Bronchial epithelial cell (primary cell): ENCODE results near the gene CD164L2. TPM values are rescaled to one million over a fixed set of nuclear protein-coding genes. Genes with fewer than 3 reads are reported as not detected.
A peak's percentile ranks its signal among the peaks of the same experiment; 100 is the strongest.

Source experiments
- DNase-seq: peaks from one replicate; pipeline ENCODE4 v3.0.0-alpha.2; 2010; ENCODE audit warnings: low read depth
- FAIRE-seq: peaks from 2 replicates; lab custom pipeline; 2011; peaks lifted over from hg19 to GRCh38; lab: Jason Lieb, UNC
- H3K27me3 ChIP-seq: 2 replicates; pipeline ENCODE4 v1.5.1; 2011; ENCODE audit warnings: low read length; ENCODE audit not compliant: control insufficient read depth, insufficient read depth
- H3K36me3 ChIP-seq: 2 replicates; pipeline ENCODE4 v1.5.1; 2011; ENCODE audit warnings: low read length; ENCODE audit not compliant: control insufficient read depth, insufficient read depth
- H3K4me3 ChIP-seq: 2 replicates; pipeline ENCODE4 v1.5.1; 2011; ENCODE audit warnings: mild to moderate bottlenecking, low read depth, low read length, control low read depth
- CTCF ChIP-seq: IDR thresholded peaks from 2 replicates; pipeline ENCODE4 v1.5.1; 2011; ENCODE audit warnings: mild to moderate bottlenecking, moderate library complexity, low read length, control low read depth, inconsistent platforms; ENCODE audit not compliant: insufficient read depth, severe bottlenecking
- total RNA-seq: library from RNA; depleted of rRNA; stranded (reverse); fragments of >200 nt; gene quantifications from 2 replicates; pipeline ENCODE4 v1.2.1, GENCODE V29; 2014

CD164L2 gene
- total RNA-seq, 1 donor from 2014 or later, result 1.1 TPM

GRCh38 chr1:27397749-27398148 is 14.6 kb upstream of the CD164L2 start:
- no peak overlapping the region for H3K4me3 ChIP-seq
- FAIRE-seq (no peak), DNase-seq (no peak)
- H3K27me3 ChIP-seq, result no peaks in the 10 kb centered on the region
- no peak for TF ChIP-seq CTCF
- no peaks in the 10 kb centered on the region for H3K36me3 ChIP-seq

DNA sequence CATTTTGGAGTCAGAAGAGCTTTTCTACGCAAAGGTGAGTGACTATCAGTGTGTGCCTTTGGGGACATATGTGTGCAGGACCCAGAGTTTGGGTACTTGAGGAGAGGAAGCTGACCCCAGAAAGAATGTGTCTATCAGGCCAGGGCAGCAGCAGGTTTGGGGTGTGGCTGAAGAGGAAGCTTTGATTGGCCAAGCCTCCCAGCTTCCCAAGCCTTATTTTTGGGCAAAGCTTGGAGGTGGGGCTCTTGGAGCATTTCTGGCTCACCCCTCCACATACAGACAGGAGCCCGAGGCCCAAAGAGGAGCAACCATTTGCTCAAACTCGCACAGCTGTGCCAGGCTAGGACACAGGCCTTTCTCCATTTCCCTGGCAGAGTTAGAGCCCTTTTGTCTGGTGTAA is 14.0 kb upstream of the CD164L2 start:
- Histone ChIP-seq H3K36me3 (no peaks in the 10 kb centered on the region), H3K27me3 (no peaks in the 10 kb centered on the region), H3K4me3 (no peak overlapping the region)
- DNase-seq (no peak), FAIRE-seq (no peak)
- no peak for TF ChIP-seq CTCF

GRCh38 chr1:27395441-27396195 is 12.5 kb upstream of the CD164L2 start:
- H3K27me3 ChIP-seq, result no peaks in the 10 kb centered on the region
- FAIRE-seq, result no peak
- H3K36me3 ChIP-seq, result no peaks in the 10 kb centered on the region

DNA sequence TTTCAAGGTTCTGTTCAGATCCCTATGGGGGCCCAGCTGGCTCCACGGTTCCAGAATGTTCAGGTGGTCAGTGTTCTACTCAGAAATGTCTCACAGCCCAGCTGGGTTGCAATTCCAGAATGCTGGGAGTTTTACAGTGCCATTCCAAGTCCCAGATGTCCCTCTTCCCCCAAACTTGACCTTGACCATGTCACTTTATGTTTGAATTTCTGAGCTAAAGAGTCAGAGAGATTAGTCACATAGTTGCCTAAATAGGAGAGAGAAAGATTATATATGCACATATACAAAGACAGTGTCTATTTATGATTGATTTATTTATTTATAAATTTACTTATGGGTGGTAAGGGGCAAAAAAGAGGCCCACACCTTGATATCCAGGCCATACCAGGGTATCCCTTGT is 11.8 kb upstream of the CD164L2 start:
- Histone ChIP-seq H3K27me3 (no peaks in the 10 kb centered on the region), H3K36me3 (no peaks in the 10 kb centered on the region), H3K4me3 (no peak overlapping the region)
- DNase-seq (no peak), FAIRE-seq (no peak)
- no peak for TF ChIP-seq CTCF

More at GRCh38 chr1:27395441-27396195, 12.5 kb upstream of the CD164L2 start:
- no peak overlapping the region for H3K4me3 ChIP-seq
- peak; percentile 92 for TF ChIP-seq CTCF
- DNase-seq, result peak; percentile 61

DNA sequence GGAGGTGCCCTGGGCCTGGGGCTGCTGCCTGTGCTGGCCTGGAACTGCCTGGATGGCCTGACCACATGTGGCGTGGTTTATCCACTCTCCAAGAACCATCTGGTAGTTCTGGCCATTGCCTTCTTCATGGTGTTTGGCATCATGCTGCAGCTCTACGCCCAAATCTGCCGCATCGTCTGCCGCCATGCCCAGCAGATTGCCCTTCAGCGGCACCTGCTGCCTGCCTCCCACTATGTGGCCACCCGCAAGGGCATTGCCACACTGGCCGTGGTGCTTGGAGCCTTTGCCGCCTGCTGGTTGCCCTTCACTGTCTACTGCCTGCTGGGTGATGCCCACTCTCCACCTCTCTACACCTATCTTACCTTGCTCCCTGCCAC is 11.1 kb upstream of the CD164L2 start:
- no peak overlapping the region for H3K4me3 ChIP-seq
- no peaks in the 10 kb centered on the region for H3K27me3 ChIP-seq
- DNase-seq (no peak), FAIRE-seq (no peak)
- no peak for TF ChIP-seq CTCF
- H3K36me3 ChIP-seq, result no peaks in the 10 kb centered on the region
